GM12864 (cell line): ENCODE measurements around the gene PPP1R7.

ENCODE experiments used
- DNase-seq: peaks from one replicate; pipeline ENCODE4 v3.0.0-alpha.2; 2011; ENCODE audit warnings: low read depth
- H3K4me3 ChIP-seq: 2 replicates; pipeline ENCODE4 v1.5.1; 2011; ENCODE audit warnings: mild to moderate bottlenecking, low read depth, low read length, control low read depth
- TF ChIP-seq, protein P1 (sequence below): IDR thresholded peaks from 2 replicates; pipeline ENCODE4 v1.5.1; 2011; ENCODE audit warnings: low read depth, mild to moderate bottlenecking, moderate library complexity, low read length, control low read depth, inconsistent platforms; ENCODE audit errors: missing control alignments

Gene PPP1R7

DNA sequence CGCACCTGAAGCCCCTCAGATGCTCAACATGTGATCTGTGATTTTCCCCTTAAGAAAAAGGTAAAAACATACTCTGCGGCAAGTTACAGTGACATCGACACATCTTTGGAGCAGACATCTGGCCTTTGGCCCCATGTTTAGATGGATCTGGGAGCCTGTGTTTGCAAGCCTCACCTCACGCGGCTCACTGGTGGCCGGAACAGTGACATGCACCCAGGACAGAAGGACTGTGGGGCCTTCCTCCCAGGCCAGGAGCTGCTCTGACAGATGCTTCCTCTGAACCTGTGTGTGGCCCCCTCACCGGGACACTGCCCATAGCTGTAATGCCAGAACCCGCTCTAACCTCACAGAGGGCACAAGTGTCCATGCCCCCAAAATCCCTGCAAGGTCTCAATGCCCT lies 14.1 kb upstream of the PPP1R7 start:
- TF ChIP-seq, protein P1, sequence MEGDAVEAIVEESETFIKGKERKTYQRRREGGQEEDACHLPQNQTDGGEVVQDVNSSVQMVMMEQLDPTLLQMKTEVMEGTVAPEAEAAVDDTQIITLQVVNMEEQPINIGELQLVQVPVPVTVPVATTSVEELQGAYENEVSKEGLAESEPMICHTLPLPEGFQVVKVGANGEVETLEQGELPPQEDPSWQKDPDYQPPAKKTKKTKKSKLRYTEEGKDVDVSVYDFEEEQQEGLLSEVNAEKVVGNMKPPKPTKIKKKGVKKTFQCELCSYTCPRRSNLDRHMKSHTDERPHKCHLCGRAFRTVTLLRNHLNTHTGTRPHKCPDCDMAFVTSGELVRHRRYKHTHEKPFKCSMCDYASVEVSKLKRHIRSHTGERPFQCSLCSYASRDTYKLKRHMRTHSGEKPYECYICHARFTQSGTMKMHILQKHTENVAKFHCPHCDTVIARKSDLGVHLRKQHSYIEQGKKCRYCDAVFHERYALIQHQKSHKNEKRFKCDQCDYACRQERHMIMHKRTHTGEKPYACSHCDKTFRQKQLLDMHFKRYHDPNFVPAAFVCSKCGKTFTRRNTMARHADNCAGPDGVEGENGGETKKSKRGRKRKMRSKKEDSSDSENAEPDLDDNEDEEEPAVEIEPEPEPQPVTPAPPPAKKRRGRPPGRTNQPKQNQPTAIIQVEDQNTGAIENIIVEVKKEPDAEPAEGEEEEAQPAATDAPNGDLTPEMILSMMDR, result no peak
- DNase-seq, result no peak
- no peak overlapping the region for H3K4me3 ChIP-seq

DNA sequence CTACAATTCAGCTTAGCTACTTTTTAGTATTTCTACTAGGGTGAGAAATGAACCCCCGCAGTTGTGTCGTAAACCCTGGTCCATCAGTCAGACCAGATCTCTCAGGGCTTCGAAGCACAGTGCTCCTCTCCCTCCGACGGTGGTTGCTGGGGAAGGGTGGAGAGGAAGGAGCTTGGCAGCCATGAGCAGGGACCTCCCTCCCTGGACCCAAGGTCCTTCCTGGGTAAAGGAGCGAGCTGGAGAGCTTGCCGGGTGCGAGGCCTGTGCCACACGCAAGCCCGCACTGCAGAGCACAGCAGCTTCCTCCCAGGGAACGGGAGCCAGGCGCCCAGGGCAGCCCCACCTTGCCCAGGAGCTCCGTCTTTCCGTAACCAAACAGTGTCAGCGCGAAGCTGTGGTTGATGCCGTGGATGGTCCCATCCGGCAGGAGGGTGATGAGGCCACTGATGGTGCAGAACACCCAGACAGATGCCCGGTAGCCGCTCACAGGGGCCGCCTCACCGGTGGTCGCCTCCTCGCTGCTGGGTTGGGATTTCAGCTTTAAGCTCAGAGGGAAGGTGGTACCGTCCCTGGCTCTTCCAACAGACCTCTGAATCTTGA lies 13.5 kb upstream of the PPP1R7 start:
- no peak for DNase-seq
- TF ChIP-seq, protein P1, result no peak
- no peak overlapping the region for H3K4me3 ChIP-seq

DNA sequence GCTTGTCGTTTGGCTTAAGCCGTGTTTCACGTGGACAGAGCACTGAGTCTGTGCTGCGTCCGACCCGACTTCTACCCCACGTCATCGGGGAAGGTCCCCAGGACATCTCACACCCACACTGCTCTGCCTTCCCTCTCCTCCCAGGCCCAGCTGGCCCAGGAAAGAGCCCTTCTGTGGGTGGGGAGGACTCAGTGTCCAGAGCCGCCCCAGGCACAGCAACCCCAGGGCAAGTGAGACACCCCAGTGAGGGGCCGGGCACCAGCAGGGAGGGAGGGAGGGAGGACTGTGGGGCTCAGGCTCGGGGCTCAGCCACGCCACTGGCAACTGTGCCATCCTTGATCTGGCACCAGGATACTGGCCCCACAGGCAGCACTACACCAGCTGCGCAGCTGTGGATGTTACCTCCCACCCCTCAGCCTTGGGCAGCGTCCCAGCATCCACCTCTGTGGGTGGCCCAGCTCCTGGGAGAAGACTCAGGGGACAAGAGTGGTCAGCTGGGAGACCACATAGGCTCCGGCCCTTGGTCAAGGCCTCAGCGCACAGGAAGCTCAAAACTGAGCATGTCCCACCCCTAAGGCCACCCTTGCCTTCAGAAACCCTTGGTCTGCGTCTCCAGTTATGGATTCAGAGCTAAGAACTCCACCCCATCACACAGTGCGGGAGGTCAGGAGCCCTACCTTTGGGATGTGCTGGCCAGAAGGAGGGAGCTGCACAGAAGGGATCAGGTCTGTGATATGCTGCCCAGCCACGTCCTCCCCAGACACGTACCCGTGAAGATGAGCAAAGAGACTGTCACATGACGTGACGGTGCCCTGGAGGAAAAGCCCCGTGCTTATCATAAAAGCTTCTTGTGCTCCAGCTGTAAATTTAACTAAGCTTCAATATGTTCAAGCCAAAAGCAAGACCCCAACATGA lies 12.7 kb upstream of the PPP1R7 start:
- TF ChIP-seq, protein P1, result no peak
- DNase-seq, result no peak

DNA sequence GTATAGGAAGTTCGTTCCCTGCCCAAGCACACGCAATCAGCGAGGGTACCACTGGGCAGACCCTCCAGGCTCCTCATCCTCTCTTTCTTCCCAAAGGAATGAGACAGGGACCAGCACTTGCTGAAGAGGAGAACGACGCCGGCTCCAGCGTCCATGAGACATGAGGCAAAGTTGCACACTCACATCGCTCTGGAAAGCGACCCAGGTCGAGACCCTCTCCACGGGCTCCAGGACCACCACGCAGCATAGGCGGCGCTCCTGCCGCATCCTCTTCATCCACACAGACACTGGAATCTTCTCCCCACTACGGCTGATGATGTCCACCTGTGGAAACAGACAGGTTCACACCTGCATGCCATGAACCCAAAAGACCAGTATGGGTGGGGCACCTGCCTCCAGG lies 11.8 kb upstream of the PPP1R7 start:
- H3K4me3 ChIP-seq, result no peak overlapping the region
- TF ChIP-seq, protein P1, result no peak
- no peak for DNase-seq

More for the DNA sequence above, 12.7 kb upstream of the PPP1R7 start:
- H3K4me3 ChIP-seq, result no peak overlapping the region

DNA sequence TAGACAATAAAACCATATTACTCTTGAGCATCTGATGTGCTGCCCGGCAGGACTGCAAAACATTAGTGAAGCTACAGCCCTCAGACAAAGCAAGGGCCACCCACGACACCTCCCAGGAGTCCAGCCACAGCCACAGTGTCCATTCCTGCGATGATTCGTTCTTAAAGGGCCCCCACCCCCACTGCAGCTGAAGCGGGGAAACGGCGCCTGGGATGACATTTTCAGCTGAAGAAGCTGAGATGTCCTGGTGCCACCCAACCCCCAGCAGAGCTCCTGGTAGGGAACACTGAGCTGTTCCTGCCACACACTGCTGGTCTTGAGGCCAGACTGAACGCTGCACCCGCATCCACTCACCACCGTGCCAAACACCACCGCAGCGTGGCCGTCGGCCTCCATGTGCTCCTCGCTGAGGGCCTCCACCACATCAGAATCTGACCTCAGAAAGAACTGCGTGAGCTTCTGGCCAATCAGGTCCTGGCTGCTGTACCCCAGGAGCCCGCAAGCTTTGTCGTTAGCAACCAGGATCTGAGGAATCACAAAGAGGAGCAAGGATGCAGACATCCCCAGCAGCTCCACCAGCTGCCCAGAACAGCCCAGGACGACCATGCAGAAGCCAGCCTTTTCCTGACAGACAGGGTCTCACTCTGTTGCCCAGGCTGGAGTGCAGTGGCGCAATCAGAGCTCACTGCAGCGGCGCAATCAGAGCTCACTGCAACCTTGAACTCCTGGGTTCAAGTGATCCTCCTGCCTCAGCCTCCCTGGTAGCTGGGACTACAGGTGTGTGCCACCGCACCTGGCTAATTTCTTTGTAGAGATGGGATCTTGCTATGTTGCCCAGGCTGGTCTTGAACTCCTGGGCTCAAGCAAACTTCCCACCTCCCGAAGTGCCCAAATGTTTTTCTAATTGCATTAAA lies 10.5 kb upstream of the PPP1R7 start:
- H3K4me3 ChIP-seq, result no peak overlapping the region
- TF ChIP-seq, protein P1, result no peak
- DNase-seq, result no peak

DNA sequence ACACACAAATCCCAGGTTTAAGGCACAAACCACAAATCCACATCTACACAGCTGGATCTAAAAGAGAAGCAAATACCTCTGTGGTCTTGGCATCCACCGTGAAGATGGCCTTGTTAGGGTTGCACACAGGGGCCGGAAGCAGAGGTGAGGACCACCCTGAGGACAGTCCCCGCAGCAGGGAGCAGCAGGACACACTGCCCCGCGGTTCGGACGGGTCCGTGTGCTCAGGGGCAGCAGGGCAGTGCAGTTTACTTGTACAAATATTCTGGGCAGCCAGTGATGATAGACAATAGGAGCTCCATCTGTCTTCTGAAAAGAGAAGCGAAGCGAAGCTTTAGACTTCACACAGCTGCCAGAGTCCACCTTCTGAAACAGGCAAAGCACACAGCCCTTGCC lies 9.8 kb upstream of the PPP1R7 start:
- DNase-seq, result no peak
- TF ChIP-seq, protein P1, result no peak
- H3K4me3 ChIP-seq, result no peak overlapping the region
